ENCODE measurements around the gene ATRNL1.
"Not testable (repeated sequence)": the region's sequence is repeated elsewhere in the genome, so short reads cannot be mapped to it uniquely, and the experiment has no call there.

Gene ATRNL1

GRCh38 chr10:115084277-115084850 lies 8.8 kb upstream of the ATRNL1 start:
- DNase-seq (ENCODE audit: low read depth in 3 of 3, low spot score in 1 of 3), result no peak

GRCh38 chr10:115091161-115091560 lies 2.0 kb upstream of the ATRNL1 start:
- no peak for DNase-seq (ENCODE audit: low read depth in 3 of 3, low spot score in 1 of 3)

DNA sequence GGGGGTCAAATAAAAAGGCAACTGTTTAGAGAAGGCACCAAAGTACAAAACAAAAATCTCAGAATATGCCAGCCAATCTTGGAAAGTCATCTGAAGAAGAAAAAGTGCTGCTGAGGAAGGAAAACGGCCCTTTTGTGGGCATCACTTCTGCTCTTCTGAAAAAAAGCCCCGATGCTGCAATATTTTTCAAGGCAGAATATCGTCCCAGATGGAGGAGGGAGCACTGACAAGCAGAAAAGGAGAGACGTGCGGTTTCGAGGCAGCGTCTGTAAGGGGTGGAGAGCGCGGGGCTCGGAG lies 959 bp upstream of the ATRNL1 start:
- no peak for DNase-seq (ENCODE audit: low read depth in 3 of 3, low spot score in 1 of 3)

GRCh38 chr10:115092555-115093285 lies 445 bp upstream of the ATRNL1 start:
- DNase-seq (ENCODE audit: low read depth in 3 of 3, low spot score in 1 of 3), result peak in 1 of 3 donors; percentile 3

GRCh38 chr10:115093776-115094408 lies 727 bp downstream of the ATRNL1 start:
- no peak for DNase-seq (ENCODE audit: low read depth in 3 of 3, low spot score in 1 of 3)

- DNase-seq (ENCODE audit: low read depth in 3 of 3, low spot score in 1 of 3), result no peak
Measured at GRCh38 chr10:115094416-115095140, 1.4 kb downstream of the ATRNL1 start.

- DNase-seq (ENCODE audit: low read depth in 3 of 3, low spot score in 1 of 3), result no peak
Measured at GRCh38 chr10:115095758-115096157, 2.6 kb downstream of the ATRNL1 start.

DNA sequence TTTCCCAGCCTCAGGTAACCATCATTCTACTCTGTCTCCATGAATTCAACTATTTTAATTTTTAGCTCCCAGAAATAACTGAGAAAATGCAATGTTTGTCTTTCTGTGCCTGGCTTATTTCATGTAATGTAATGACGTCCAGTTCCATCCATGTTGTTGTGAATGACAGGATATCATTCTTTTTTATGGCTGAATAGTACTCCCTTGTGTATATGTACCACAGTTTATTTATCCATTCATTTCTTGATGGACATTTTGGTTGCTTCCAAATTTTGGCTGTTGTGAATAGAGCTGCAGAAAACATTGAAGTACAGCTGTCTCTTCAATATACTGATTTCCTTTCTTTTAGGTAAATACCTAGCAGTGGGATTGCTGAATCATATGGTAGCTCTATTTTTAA lies 10.5 kb downstream of the ATRNL1 start:
- no peak for DNase-seq (ENCODE audit: low read depth in 3 of 3, low spot score in 1 of 3)

DNA sequence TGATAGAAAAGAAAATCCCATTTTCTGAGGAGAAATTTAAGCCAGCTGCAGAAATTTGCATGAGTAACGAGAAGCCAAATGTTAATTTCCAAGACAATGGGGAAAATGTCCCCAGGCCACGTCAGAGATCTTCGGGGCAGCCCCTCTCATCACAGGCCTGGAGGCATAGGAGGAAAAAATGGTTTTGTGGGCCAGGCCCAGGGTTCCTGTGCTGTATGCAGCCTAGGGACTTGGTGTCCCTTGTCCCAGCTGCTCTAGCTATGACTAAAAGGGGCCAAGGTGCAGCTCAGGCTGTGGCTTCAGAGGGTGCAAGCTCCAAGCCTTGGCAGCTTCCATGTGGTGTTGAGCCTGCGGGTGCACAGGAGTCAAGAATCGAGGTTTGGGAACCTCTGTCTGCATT lies 12.2 kb downstream of the ATRNL1 start:
- DNase-seq (ENCODE audit: low read depth in 3 of 3, low spot score in 1 of 3), result not testable (repeated sequence)

DNA sequence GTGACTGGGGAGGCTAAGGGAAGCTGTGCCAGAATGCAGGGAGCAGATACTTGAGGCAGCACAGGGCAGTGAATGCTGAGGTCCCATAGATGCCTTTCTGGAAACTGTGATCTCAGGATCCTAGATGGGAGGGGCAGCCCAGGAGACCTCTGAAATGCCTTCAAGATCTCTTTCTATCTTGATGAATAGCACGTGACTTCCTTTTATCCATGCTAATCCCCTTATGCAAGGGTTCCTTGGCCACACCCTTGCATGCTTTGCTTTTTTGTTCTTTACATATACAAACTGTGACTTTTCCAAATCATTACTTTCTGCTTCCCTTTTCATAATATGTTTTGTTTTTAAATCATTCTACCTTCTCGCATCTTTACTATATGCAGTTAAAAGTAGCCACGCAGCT lies 14.7 kb downstream of the ATRNL1 start:
- no peak for DNase-seq (ENCODE audit: low read depth in 3 of 3, low spot score in 1 of 3)

GRCh38 chr10:115117301-115117700 lies 24.1 kb downstream of the ATRNL1 start:
- no peak for DNase-seq (ENCODE audit: low read depth in 3 of 3, low spot score in 1 of 3)

GRCh38 chr10:115118346-115118745 lies 25.2 kb downstream of the ATRNL1 start:
- no peak for DNase-seq (ENCODE audit: low read depth in 3 of 3, low spot score in 1 of 3)

DNA sequence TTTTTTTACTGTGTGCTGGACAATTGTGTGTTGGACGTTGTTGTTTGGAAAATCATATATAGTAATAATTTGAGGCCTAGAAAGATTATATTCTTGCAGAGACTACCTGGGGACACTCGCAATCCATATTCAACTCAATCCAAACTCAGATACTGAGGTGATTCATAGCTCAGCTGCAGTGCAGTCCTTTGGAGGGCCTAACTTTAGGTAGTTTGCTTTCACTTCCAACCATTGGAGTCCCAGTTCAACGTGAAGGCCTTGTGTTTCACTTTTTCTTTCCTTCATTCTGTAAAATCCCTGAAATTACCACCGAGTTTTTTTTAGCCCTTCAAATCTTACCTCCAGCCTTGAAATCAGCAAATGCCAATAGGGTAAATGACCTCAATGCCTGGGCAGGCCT lies 32.3 kb downstream of the ATRNL1 start:
- no peak for DNase-seq (ENCODE audit: low read depth in 3 of 3, low spot score in 1 of 3)

DNA sequence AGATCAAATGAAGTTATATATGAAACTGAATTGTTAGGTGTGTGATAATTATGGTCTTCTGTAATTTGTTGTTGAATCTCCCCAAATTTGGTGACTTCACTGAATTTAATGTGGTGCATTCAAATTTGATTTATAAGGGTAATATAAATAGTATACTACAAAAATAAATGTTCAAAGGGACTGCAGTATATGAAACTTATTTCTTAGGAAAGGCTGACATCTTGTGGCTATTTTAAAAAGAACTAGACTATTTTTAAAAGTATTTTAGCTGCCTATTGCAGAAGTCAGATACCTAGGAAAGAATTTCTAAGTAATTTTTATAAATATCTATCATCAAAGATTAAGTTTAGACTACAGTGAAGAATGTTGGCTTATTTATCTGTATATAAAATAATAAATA lies 36.6 kb downstream of the ATRNL1 start:
- no peak for DNase-seq (ENCODE audit: low read depth in 3 of 3, low spot score in 1 of 3)

GRCh38 chr10:115136616-115137015 lies 43.5 kb downstream of the ATRNL1 start:
- DNase-seq (ENCODE audit: low read depth in 3 of 3, low spot score in 1 of 3), result no peak

GRCh38 chr10:115141254-115141653 lies 48.1 kb downstream of the ATRNL1 start:
- no peak for DNase-seq (ENCODE audit: low read depth in 3 of 3, low spot score in 1 of 3)

DNA sequence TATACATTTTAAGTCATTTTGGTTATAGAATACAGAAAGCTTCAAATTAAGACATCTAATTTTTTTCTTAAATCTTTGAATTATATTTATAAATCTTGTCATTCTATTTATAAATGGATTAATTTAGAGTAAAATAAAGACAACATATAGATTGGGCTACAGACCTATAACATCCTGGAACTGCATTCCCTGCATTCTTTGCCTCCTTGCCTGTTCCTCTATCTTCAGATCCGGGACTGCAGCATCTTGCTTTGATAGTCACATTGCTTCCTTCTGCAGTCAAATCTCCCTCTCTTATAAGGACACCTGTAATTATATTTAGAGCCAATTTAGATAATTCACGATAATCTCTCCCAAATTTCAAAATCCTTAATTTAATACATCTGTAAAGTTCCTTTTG lies 64.2 kb downstream of the ATRNL1 start:
- DNase-seq (ENCODE audit: low read depth in 3 of 3, low spot score in 1 of 3), result no peak

- no peak for DNase-seq (ENCODE audit: low read depth in 3 of 3, low spot score in 1 of 3)
Measured at GRCh38 chr10:115163129-115163528, 70.0 kb downstream of the ATRNL1 start.

DNA sequence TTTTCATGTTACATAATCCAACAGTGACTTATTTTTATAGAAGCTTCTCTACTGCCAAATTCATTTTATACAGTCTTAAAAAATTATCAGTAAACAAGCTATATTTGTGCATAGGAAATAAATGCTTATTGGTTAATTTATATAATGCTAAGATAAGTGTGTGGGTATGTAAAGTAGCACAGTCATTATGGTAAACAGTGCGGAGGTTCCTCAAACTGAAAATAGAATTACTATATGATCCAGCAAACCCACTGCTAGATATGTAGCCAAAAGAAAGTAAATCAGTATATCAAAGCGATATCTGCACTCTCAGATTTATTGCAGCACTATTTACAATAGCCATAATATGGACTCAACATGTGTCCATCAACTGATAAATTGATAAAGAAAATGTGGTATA lies 71.1 kb downstream of the ATRNL1 start:
- DNase-seq (ENCODE audit: low read depth in 3 of 3, low spot score in 1 of 3), result no peak

DNA sequence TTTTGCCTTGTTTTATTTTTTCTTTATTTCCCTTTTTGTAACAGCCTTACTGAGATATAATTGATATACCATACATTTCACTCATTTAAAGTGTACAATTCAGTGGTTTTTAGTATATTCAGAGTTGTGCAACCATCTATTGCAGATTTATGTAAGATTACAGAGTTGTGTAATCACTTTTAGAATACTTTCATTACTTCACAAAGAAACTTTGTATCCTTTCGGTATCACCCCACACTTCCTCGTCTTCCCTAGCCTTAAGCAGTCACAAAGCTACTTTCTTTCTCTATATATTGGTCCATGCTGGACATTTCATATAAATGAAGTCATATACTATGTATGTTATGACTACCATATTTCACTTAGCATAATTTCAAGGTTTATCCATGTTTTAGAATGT lies 74.6 kb downstream of the ATRNL1 start:
- no peak for DNase-seq (ENCODE audit: low read depth in 3 of 3, low spot score in 1 of 3)

GRCh38 chr10:115171392-115171960 lies 78.3 kb downstream of the ATRNL1 start:
- DNase-seq (ENCODE audit: low read depth in 3 of 3, low spot score in 1 of 3), result no peak

GRCh38 chr10:115173915-115174443 lies 80.8 kb downstream of the ATRNL1 start:
- no peak for DNase-seq (ENCODE audit: low read depth in 3 of 3, low spot score in 1 of 3)

All from stimulated activated CD4-positive, alpha-beta T cell treated with anti-CD3 and anti-CD28 coated beads, TNF-alpha, amount 100 ng/mL, for 1 hour (primary cell).